Fibroblast of the aortic adventitia (primary cell): ENCODE results near the gene PLEKHF1. TPM values are rescaled to one million over a fixed set of nuclear protein-coding genes. Genes with fewer than 3 reads are reported as not detected.

ENCODE experiments used
- DNase-seq: peaks from one replicate; pipeline ENCODE4 v3.0.0-alpha.2; 2010; ENCODE audit warnings: low read depth
- H3K4me3 ChIP-seq: 2 replicates; pipeline ENCODE4 v1.5.1; 2011; ENCODE audit warnings: low read depth, mild to moderate bottlenecking, control low read depth, low read length, moderate library complexity
- total RNA-seq: library from RNA; depleted of rRNA; stranded (reverse); fragments of >200 nt; gene quantifications from 2 replicates; pipeline ENCODE4 v1.2.3, GENCODE V29; 2012; ENCODE audit warnings: low replicate concordance
- TF ChIP-seq, protein P1 (sequence below): IDR thresholded peaks from 2 replicates; pipeline ENCODE4 v1.5.1; 2011; ENCODE audit warnings: mild to moderate bottlenecking, low read length, control low read depth, inconsistent platforms; ENCODE audit not compliant: insufficient read depth

PLEKHF1 gene
- total RNA-seq, 1 donor: 29.4 TPM

DNA sequence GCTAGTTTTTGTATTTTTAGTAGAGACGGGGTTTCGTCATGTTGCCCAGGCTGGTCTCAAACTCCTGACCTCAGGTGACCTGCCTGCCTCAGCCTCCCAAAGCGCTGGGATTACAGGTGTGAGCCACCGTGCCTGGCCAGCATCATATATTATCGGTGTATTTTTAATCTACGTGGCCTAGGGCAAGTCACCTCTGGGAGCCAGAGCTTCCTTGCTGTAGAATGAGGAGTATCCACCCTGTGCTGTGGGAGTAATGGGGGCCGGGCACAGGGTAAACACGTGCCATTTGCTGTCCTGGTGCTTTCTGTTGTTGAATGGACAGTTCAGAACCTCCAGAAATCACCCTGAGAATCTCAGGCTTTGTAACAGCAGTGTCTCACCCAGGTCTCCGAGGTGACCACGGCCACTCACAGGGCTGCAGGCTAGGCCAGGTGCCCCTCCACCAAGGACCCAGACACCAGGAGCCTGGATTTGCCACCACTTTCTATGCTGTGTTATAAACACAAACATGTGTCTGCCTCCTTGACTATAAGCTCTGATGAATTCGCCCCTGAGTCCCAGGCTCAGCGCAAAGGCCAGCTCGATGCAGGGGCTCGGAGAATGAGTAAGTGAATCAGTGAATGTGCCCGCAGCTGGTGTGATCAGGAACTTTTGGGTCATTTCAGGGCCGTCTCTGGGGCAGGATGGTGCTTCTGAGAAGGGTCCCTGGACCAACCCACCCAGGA, 36.4 kb upstream of the PLEKHF1 start:
- TF ChIP-seq, protein P1, sequence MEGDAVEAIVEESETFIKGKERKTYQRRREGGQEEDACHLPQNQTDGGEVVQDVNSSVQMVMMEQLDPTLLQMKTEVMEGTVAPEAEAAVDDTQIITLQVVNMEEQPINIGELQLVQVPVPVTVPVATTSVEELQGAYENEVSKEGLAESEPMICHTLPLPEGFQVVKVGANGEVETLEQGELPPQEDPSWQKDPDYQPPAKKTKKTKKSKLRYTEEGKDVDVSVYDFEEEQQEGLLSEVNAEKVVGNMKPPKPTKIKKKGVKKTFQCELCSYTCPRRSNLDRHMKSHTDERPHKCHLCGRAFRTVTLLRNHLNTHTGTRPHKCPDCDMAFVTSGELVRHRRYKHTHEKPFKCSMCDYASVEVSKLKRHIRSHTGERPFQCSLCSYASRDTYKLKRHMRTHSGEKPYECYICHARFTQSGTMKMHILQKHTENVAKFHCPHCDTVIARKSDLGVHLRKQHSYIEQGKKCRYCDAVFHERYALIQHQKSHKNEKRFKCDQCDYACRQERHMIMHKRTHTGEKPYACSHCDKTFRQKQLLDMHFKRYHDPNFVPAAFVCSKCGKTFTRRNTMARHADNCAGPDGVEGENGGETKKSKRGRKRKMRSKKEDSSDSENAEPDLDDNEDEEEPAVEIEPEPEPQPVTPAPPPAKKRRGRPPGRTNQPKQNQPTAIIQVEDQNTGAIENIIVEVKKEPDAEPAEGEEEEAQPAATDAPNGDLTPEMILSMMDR: no peak
- DNase-seq: no peak
- no peak overlapping the region for H3K4me3 ChIP-seq

DNA sequence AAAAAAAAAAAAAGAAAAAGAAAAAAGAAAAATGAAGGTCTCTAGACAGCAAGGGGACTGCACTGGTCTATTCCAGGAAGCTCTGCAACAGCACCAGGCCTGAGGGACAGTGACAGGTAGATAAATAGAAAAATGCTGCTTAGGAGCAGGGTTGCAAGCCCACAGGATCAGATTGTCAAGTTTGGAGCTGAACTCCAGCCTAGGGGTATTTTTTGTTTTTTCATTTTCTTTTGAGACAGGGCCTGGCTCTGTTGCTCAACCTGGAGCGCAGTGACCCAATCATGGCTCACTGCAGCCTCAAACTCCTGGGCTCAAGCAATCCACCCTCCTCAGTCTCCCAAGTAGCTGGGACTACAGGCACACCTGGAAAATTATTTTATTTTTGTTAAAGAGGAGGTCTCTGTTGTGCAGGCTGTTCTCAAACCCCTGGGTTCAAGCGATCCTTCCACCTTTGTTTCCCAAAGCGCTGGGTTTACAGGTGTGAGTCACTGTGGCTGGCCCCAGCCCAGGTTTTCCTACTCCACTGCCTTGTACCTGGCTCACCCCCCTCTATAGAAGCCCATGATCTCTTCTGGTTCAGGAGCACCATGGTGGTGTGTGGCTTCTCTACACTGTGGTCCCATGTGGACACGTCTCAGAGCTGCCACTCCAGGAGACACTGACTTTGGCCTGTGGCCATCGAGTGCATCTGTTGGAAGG, 35.3 kb upstream of the PLEKHF1 start:
- TF ChIP-seq, protein P1: no peak
- DNase-seq: no peak
- H3K4me3 ChIP-seq: no peak overlapping the region

DNA sequence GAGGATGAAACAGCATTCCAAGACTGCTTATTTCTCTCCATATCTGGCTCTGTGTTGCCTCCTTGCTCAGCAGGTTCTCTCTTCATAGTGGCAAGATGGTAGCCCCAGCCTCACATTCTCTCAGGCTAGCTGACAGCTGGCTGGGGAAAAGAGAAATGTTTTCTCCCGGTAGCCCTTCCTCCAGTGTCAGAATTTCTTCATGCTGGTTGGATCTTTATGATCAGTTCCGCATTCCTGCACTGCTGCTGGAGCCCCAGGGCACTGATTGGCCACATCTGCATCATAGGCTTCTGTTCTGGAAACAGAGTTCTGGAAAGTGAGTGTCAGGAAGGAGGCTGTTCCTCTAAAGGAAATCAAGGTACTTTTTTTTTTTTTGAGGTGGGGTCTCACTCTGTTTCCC, 34.6 kb upstream of the PLEKHF1 start:
- TF ChIP-seq, protein P1: no peak
- DNase-seq: no peak
- H3K4me3 ChIP-seq: no peak overlapping the region

DNA sequence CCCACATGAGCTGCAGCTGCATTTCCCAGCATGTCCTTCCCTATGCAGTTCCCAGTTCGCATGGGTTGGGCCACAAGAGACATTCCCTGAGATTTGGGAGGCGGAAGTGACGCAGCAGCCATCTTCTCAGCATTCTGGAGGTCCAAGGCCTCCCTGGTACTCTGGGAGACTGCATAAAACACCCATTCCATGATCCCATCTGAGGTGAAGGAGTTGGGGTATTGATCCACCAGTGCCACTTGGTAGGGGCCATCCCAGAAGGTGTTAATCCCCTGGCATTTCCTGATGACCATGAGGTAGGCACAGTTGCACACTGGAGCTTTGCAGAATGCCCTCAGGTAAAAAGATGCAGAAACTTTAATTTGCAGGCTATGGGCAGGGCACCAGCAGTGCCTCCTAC, 33.8 kb upstream of the PLEKHF1 start:
- TF ChIP-seq, protein P1: no peak
- no peak for DNase-seq
- no peak overlapping the region for H3K4me3 ChIP-seq

DNA sequence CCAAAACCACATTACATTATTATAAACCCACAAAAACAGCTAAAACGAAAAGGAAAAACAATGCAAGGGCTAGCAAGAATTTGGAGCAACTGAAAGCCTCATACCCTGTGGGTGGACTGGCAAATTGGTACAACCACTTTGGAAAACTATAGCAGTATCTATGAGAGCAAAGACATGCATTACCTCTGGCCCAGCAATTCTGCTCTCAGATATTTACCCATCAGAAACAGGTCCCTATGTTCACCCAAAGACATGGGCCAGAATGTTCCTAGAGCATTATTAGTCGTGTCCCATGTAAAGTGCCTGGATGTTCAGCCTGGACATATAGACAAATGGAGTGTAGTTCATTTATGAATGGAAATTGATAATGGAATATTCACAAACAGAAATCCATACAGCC, 31.3 kb upstream of the PLEKHF1 start:
- DNase-seq: no peak
- TF ChIP-seq, protein P1: no peak
- H3K4me3 ChIP-seq: no peak overlapping the region

DNA sequence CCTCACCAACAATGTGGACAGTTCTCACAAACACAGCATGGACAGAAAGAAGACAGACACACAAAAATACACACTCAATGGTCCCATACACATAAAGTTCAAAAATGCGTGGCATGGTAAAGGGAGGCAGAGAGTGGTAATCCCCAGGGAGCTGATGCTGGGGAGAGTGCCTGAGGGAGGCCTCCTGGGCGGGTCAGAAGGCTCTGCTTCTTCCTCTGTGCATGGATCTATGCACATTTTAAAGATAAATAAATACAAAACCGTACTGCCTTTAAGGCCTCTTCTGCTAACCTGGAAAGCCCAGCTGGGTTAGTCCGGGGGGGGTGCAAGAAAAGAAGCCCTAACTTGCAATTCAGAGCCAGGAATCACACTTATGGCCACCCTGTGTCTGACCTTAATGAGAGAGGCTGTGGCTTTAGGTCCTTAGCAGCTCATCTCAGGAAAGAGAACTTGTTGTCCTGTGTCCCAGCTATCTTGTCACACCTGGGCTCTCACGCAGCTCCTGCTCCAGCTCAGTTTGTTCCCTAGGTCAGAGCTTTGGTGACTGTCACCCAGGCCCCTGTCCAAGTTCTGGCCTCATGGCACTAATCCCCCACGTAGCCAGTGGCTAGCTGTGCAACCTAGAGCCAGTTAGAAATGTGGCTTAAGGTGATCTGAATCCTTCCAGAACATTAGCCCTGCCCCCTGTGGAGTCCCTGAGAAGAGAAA, 30.7 kb upstream of the PLEKHF1 start:
- H3K4me3 ChIP-seq: no peak overlapping the region
- TF ChIP-seq, protein P1: no peak

More for the DNA sequence above, 30.7 kb upstream of the PLEKHF1 start:
- no peak for DNase-seq
